T-cell (primary cell): ENCODE results near the gene CHST14. TPM values are rescaled to one million over a fixed set of nuclear protein-coding genes. Genes with fewer than 3 reads are reported as not detected.

Source experiments
- ATAC-seq, 4 experiments: fragments of 200-7000 bp in 3 of 4; fragments of 150-1000 bp in 1 of 4; cut with Tn5 transposase; replicated peaks in 1 of 4; 1 replicate in 3 of 4; 2 replicates in 1 of 4; pipeline ENCODE4 v1.10.0; 2021; ENCODE audit warnings: moderate library complexity in 3 of 4, mild to moderate bottlenecking in 2 of 4, moderate number of reproducible peaks in 1 of 4
- CTCF ChIA-PET, 2 donors: fragments of 300-600 bp; sonication (Branson Sonifier 250); formaldehyde crosslinking; loops; one replicate each; lab custom pipeline; 2022; ENCODE audit warnings: antibody characterized with exemption in 2 of 2; lab: Charles Lee
- POLR2A ChIA-PET, 2 donors: fragments of 300-600 bp; sonication (Branson Sonifier 250); formaldehyde crosslinking; loops; one replicate each; lab custom pipeline; 2022; ENCODE audit warnings: antibody characterized with exemption in 2 of 2; lab: Charles Lee
- DNase-seq, 35 experiments: peaks; one replicate each; pipeline versions ENCODE4 v3.0.0 to v3.0.0-alpha.2; 2013 to 2023
- H3K27ac ChIP-seq: one replicate; pipeline ENCODE4 v1.5.1; 2013; ENCODE audit warnings: low read length
- H3K27me3 ChIP-seq, 2 experiments: replicated peaks in 1 of 2; 1 replicate in 1 of 2; 2 replicates in 1 of 2; pipeline versions ENCODE4 v1.6.1 to v1.7.0; 2013; ENCODE audit warnings: low read length in 1 of 2, mixed read lengths in 1 of 2; ENCODE audit not compliant: control insufficient read depth in 2 of 2, insufficient read depth in 2 of 2; ENCODE audit errors: extremely low read depth in 1 of 2
- H3K36me3 ChIP-seq, 2 donors: 1 replicate in 1 of 2; 2 replicates in 1 of 2; pipeline versions ENCODE4 v1.6.1 to v1.7.0; 2013; ENCODE audit warnings: low read length in 1 of 2; ENCODE audit not compliant: control insufficient read depth in 2 of 2, insufficient read depth in 1 of 2; ENCODE audit errors: extremely low read depth in 1 of 2
- H3K4me1 ChIP-seq, 2 experiments: 1 replicate in 1 of 2; 2 replicates in 1 of 2; pipeline versions ENCODE4 v1.6.1 to v1.7.0; 2013; ENCODE audit warnings: low read length in 2 of 2, mixed read lengths in 1 of 2; ENCODE audit not compliant: insufficient read depth in 2 of 2, control insufficient read depth in 1 of 2; ENCODE audit errors: extremely low read depth in 1 of 2
- H3K4me3 ChIP-seq, 2 donors: 1 replicate in 1 of 2; 2 replicates in 1 of 2; pipeline versions ENCODE4 v1.5.1 to v1.7.0; 2013; ENCODE audit warnings: mild to moderate bottlenecking in 2 of 2, low read length in 1 of 2, moderate library complexity in 1 of 2; ENCODE audit not compliant: control insufficient read depth in 1 of 2; ENCODE audit errors: extremely low read depth in 1 of 2
- H3K9me3 ChIP-seq: 2 replicates; pipeline ENCODE4 v1.7.0; 2013
- H3K27ac Mint-ChIP-seq, 2 donors: one replicate each; pipeline ENCODE4 v1.8.0; 2020 to 2021; ENCODE audit warnings: mild to moderate bottlenecking in 2 of 2, mixed read lengths in 2 of 2
- H3K27me3 Mint-ChIP-seq, 2 donors: one replicate each; pipeline ENCODE4 v1.8.0; 2021 to 2022; ENCODE audit warnings: mixed read lengths in 2 of 2
- H3K36me3 Mint-ChIP-seq: one replicate; pipeline ENCODE4 v1.8.0; 2021; ENCODE audit warnings: mixed read lengths
- H3K4me1 Mint-ChIP-seq, 3 donors: one replicate each; pipeline ENCODE4 v1.8.0; 2020 to 2022; ENCODE audit warnings: mixed read lengths in 3 of 3, mild to moderate bottlenecking in 1 of 3
- H3K4me3 Mint-ChIP-seq, 3 donors: one replicate each; pipeline ENCODE4 v1.8.0; 2020 to 2022; ENCODE audit warnings: mild to moderate bottlenecking in 3 of 3, mixed read lengths in 3 of 3, moderate library complexity in 3 of 3
- H3K9me3 Mint-ChIP-seq, 3 donors: one replicate each; pipeline ENCODE4 v1.8.0; 2020 to 2022; ENCODE audit warnings: mixed read lengths in 3 of 3
- WGBS: methylation state at CpG from one replicate; pipeline ENCODE4 v1.1.5; 2013; ENCODE audit warnings: missing lambda C conversion rate; ENCODE audit not compliant: insufficient coverage; 5-methylcytosine and 5-hydroxymethylcytosine counted together
- total RNA-seq, 35 experiments: library from RNA in 6 of 35; stranded (reverse) in 6 of 35; fragments of 120-200 nt in 1 of 35; gene quantifications; one replicate each; pipeline versions ENCODE4 v1.2.1 to v1.2.4 and lab custom pipeline; 2013 to 2026

The CHST14 gene
- total RNA-seq, 5 donors from 2014 or later (not counting 1 experiment from before 2014, with no cell fraction given) = 5.8 to 13.3 (median 9.9) TPM

DNA sequence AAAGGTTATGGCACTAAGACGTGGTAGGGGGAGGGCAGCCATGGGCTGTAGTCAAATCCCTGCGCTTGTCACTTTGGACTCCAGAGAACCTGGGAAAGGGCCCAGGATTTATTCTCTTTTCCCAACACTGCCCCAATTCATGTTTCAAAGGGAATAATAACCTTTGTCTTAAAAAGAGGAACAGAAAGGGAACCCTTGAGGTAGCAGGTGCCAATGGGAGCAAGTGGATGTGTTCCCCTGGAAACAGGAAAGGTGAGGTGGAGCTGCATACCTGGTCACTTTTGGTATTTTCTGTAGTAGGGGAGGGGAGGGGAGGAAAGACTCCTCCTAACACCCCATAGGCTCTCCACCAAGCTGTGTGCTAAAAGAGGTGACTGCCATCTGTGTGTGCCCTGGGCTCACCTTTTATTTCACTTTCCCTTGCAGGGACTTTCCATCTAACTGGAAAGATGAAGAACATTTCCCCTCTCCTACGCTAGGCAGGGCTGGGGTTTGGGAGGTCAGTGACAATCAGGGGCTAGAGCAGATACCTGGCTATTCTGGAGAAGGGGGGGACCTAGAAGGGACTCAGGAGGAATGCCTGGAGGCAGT is 6.1 kb upstream of the CHST14 start:
- Histone ChIP-seq H3K9me3 (no peaks in the 10 kb centered on the region), H3K27me3 (no peaks in the 10 kb centered on the region), H3K4me3 (no peak overlapping the region), H3K36me3 (peaks cover 37 to 63% of the 10 kb centered on the region in 2 donors), H3K27ac (no peak overlapping the region), H3K4me1 (peaks cover 2 to 15% of the 10 kb centered on the region in 2 experiments)
- no peaks in the 10 kb centered on the region for H3K9me3 Mint-ChIP-seq
- H3K4me1 Mint-ChIP-seq = peaks cover 13 to 14% (median 14%) of the 10 kb centered on the region in 3 donors
- H3K4me3 Mint-ChIP-seq = no peak overlapping the region
- peaks cover 14% of the 10 kb centered on the region for H3K36me3 Mint-ChIP-seq
- ATAC-seq = no peak
- POLR2A ChIA-PET = no interaction called here
- H3K27ac Mint-ChIP-seq = peak overlapping the region in 1 of 2 donors; percentile 61
- DNase-seq = no peak
- no CpG with 5 or more reads among the region's 3 CpGs for WGBS
- H3K27me3 Mint-ChIP-seq = no peaks in the 10 kb centered on the region
- CTCF ChIA-PET = no interaction called here

DNA sequence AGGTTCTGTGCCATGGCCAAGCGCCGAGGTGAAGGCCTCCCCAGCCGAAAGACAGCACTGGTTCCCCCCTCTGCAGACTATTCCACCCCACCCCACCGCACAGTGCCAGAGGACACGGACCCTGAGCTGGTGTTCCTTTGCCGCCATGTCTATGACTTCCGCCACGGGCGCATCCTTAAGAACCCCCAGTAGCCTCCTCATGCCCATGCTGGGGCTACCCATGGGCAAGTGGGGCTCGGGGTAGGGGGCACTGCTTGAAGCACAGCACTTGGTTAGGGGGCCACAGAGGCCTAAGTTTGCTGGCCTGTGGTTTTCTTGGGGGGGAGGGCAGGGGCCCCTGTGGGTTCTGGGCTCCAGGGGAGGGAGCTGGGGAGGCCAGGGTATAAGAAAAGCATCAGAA is 4.8 kb upstream of the CHST14 start:
- Mint-ChIP-seq H3K27ac (peak overlapping the region in 1 of 2 donors; percentile 66), H3K9me3 (no peaks in the 10 kb centered on the region), H3K4me1 (peaks cover 13 to 18% (median 17%) of the 10 kb centered on the region in 3 donors), H3K27me3 (no peaks in the 10 kb centered on the region), H3K36me3 (peaks cover 14% of the 10 kb centered on the region), H3K4me3 (no peak overlapping the region)
- ChIA-PET POLR2A (interaction anchor here in 1 of 2 donors (0.5 kb wide), 1 partner anchor 445 kb away, joined by 6 read pairs; no protein-coding TSS in a partner anchor), CTCF (no interaction called here)
- Histone ChIP-seq H3K36me3 (peaks cover 35 to 55% of the 10 kb centered on the region in 2 donors), H3K27me3 (no peaks in the 10 kb centered on the region), H3K4me3 (no peak overlapping the region), H3K9me3 (no peaks in the 10 kb centered on the region), H3K27ac (no peak overlapping the region), H3K4me1 (peaks cover 2 to 22% of the 10 kb centered on the region in 2 experiments)
- WGBS = 100% methylated on average over 6 of the region's 10 CpGs
- ATAC-seq (no peak), DNase-seq (no peak)

DNA sequence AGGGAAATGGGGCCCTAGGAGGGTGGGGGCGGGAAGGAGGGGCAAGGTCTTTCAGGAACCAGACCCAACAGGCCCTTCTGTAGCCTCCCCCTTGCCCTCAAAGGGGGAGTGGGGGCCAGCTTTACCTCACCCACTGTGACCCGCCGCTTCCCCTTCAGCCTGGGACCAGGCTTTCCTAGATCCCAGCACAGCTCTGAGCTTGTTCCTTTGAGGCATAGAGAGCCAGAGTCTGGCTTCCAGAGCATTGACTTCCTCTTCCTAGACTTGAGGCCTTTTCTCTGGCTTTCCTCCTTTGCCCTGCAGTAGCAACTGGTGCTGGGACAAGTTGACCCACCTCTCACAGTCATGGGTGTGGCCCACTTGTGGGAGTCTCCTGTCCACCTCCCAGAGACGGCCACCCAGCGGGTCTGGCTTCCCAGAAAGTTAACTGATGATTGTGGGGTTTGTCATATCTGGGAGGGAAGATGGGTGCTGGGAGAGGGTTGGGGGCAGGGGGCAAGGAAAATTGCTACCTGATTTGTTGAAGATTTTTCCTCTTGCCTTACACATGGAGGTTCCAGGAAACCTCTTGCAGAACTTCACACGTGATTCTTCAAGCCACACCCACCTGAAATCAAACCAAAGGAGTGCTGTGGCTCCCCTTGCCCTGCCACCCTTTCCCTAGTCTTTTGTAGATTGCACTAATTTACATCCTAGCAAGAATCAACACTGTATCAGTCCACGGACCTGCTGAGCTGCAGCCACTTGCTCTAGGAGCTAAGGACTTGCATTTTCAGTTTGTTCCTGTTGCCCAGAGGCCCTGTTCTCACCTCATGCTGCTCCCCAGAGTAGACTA is 4.1 kb upstream of the CHST14 start:
- ChIA-PET CTCF (no interaction called here), POLR2A (interaction anchor here in 1 of 2 donors (0.7 kb wide), 1 partner anchor 227 kb away, joined by 3 read pairs; no protein-coding TSS in a partner anchor)
- 82% methylated on average over 5 of the region's 7 CpGs for WGBS
- no peak overlapping the region for H3K4me3 ChIP-seq
- no peak for ATAC-seq
- Mint-ChIP-seq H3K4me3 (no peak overlapping the region), H3K27me3 (no peaks in the 10 kb centered on the region), H3K9me3 (no peaks in the 10 kb centered on the region), H3K27ac (peak overlapping the region; percentile 85 to 87), H3K4me1 (peaks cover 14 to 20% (median 17%) of the 10 kb centered on the region in 3 donors), H3K36me3 (peaks cover 14% of the 10 kb centered on the region)
- H3K9me3 ChIP-seq = no peaks in the 10 kb centered on the region
- H3K4me1 ChIP-seq = peaks cover 2 to 27% of the 10 kb centered on the region in 2 experiments
- H3K36me3 ChIP-seq = peaks cover 34 to 50% of the 10 kb centered on the region in 2 donors
- no peak overlapping the region for H3K27ac ChIP-seq
- H3K27me3 ChIP-seq = no peaks in the 10 kb centered on the region
- DNase-seq = no peak

DNA sequence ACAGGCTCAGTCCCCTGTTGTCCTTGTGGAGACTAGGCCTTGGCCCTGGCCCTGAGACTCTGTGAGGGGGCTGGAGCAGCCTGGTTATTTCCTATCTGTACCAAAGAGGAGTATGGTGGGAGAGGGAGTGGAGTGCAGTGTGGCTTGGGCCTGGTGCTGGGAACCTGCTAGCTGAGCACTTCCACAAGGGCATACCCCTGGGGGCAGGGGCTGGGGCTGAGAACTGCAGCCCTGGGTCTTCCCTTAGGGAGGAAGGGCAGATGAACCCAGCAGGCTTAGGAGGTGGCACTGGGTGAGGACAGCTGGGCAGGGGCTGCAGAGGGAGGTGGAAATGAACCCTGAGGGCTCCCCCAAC is 3.5 kb upstream of the CHST14 start:
- DNase-seq (no peak), ATAC-seq (no peak)
- Histone ChIP-seq H3K4me1 (peaks cover 2 to 33% of the 10 kb centered on the region in 2 experiments), H3K27me3 (no peaks in the 10 kb centered on the region), H3K4me3 (no peak overlapping the region), H3K9me3 (no peaks in the 10 kb centered on the region), H3K27ac (no peak overlapping the region), H3K36me3 (peaks cover 29 to 44% of the 10 kb centered on the region in 2 donors)
- ChIA-PET CTCF (no interaction called here), POLR2A (interaction anchor here in 1 of 2 donors (0.7 kb wide), 1 partner anchor 226 kb away, joined by 3 read pairs; no protein-coding TSS in a partner anchor)
- H3K4me3 Mint-ChIP-seq = no peak overlapping the region
- H3K9me3 Mint-ChIP-seq = no peaks in the 10 kb centered on the region
- H3K27ac Mint-ChIP-seq = peak overlapping the region; percentile 85 to 87
- peaks cover 14% of the 10 kb centered on the region for H3K36me3 Mint-ChIP-seq
- peaks cover 20 to 26% (median 21%) of the 10 kb centered on the region in 3 donors for H3K4me1 Mint-ChIP-seq
- no peaks in the 10 kb centered on the region for H3K27me3 Mint-ChIP-seq

DNA sequence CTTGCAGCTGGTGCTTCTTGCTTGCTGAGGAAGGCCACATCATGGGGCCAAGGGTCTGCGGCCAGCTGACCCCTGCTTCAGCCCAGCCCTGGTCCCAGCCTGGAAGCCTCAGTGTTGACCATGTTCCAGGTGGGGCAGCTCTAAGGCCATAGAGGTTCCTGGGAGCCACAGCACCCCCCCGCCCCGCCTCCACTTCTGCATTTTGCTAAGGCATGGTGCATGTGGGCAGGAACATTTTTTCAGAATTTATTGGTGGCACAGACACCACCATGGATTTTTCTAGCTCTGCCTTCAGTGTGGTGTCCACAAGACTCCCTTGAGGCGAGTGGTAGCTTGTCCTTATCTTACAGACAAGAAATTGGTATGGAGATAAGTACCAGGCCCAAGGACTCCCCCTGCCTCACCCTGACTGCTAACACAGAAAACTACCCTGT is 1.9 kb upstream of the CHST14 start:
- H3K4me1 ChIP-seq = peaks cover 2 to 35% of the 10 kb centered on the region in 2 experiments
- Mint-ChIP-seq H3K27me3 (no peaks in the 10 kb centered on the region), H3K4me3 (no peak overlapping the region), H3K36me3 (peaks cover 11% of the 10 kb centered on the region), H3K27ac (peak overlapping the region; percentile 81 to 87), H3K9me3 (no peaks in the 10 kb centered on the region), H3K4me1 (peaks cover 26 to 34% (median 30%) of the 10 kb centered on the region in 3 donors)
- POLR2A ChIA-PET = no interaction called here
- peak overlapping the region; percentile 78 for H3K27ac ChIP-seq
- DNase-seq (peak in 1 of 35 experiments; percentile 20), ATAC-seq (no peak)
- WGBS = 100% methylated on average over 3 of the region's 4 CpGs
- peaks cover 21 to 27% of the 10 kb centered on the region in 2 donors for H3K36me3 ChIP-seq
- H3K27me3 ChIP-seq = no peaks in the 10 kb centered on the region
- H3K4me3 ChIP-seq = no peak overlapping the region
- CTCF ChIA-PET = interaction anchor here (0.6 to 1.5 kb wide), 3 partner anchors 14 to 37 kb away, joined by 3 to 8 read pairs (median 3); no protein-coding TSS in a partner anchor
- no peaks in the 10 kb centered on the region for H3K9me3 ChIP-seq

DNA sequence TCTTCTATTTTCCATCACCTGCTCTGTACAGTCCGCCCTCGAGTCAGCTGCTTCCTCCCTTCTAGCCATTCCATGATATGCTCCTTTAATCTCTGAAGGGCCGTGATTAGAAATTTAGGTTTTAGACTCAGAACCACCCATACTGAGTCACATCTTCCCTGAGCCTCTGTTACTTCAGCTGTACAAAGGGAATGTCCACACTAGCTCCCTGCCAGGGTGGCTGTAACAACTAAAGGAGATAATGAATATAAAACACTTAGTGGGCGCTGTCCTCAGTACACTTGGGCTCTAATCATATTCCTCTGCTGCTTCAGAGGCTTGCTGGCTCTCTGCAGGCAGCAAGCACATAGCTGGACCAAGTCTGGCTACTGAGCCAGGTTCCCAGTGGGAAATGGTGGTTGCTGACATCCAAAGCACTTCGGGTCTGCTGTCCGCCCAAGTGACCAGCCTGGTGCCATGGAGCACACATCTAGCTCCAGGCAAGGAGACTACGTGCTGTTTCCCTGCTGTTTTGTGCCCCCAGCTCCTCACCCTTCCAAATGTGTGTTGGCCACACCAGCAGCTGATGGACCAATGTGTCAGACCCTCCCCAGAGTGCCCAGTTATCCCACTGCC is 901 bp upstream of the CHST14 start:
- no peaks in the 10 kb centered on the region for H3K27me3 ChIP-seq
- peak in 1 of 35 experiments; percentile 21 for DNase-seq
- 93% methylated on average over 6 of the region's 7 CpGs for WGBS

More for the DNA sequence above, 901 bp upstream of the CHST14 start:
- H3K4me1 ChIP-seq = peaks cover 2 to 34% of the 10 kb centered on the region in 2 experiments
- no peaks in the 10 kb centered on the region for H3K27me3 Mint-ChIP-seq
- H3K36me3 ChIP-seq = peaks cover 11 to 18% of the 10 kb centered on the region in 2 donors
- peak overlapping the region; percentile 60 to 71 (median 64) for H3K4me3 Mint-ChIP-seq
- H3K9me3 Mint-ChIP-seq = no peaks in the 10 kb centered on the region
- H3K4me3 ChIP-seq = peak overlapping the region in 1 of 2 donors; percentile 44
- peak overlapping the region; percentile 78 for H3K27ac ChIP-seq
- H3K27ac Mint-ChIP-seq = peak overlapping the region; percentile 81 to 87
- ChIA-PET POLR2A (no interaction called here), CTCF (interaction anchor here (0.5 to 1.5 kb wide), 3 partner anchors 24 to 170 kb away, joined by 3 read pairs; no protein-coding TSS in a partner anchor)
- H3K36me3 Mint-ChIP-seq = peaks cover 11% of the 10 kb centered on the region
- no peak for ATAC-seq
- peaks cover 26 to 34% (median 30%) of the 10 kb centered on the region in 3 donors for H3K4me1 Mint-ChIP-seq
- no peaks in the 10 kb centered on the region for H3K9me3 ChIP-seq
